HG02623 (cell line): ENCODE data around the gene CSTB.
"Not testable (repeated sequence)": the region's sequence is repeated elsewhere in the genome, so short reads cannot be mapped to it uniquely, and the experiment has no call there.

Experiments
- ATAC-seq: cut with Tn5 transposase; IDR thresholded peaks from one replicate; pipeline ENCODE4 v1.9.1; 2021; ENCODE audit warnings: moderate library complexity; ENCODE audit not compliant: unreplicated experiment

Gene CSTB

GRCh38 chr21:43775795-43776430, at the start of gene CSTB:
Gene CSTB (minus strand): TSS chr21:43776308. CDS start chr21:43776269, 39 bp downstream.
- ATAC-seq = peak; percentile 66

GRCh38 chr21:43825242-43825935, 49.3 kb upstream of the CSTB start:
- ATAC-seq = no peak

DNA sequence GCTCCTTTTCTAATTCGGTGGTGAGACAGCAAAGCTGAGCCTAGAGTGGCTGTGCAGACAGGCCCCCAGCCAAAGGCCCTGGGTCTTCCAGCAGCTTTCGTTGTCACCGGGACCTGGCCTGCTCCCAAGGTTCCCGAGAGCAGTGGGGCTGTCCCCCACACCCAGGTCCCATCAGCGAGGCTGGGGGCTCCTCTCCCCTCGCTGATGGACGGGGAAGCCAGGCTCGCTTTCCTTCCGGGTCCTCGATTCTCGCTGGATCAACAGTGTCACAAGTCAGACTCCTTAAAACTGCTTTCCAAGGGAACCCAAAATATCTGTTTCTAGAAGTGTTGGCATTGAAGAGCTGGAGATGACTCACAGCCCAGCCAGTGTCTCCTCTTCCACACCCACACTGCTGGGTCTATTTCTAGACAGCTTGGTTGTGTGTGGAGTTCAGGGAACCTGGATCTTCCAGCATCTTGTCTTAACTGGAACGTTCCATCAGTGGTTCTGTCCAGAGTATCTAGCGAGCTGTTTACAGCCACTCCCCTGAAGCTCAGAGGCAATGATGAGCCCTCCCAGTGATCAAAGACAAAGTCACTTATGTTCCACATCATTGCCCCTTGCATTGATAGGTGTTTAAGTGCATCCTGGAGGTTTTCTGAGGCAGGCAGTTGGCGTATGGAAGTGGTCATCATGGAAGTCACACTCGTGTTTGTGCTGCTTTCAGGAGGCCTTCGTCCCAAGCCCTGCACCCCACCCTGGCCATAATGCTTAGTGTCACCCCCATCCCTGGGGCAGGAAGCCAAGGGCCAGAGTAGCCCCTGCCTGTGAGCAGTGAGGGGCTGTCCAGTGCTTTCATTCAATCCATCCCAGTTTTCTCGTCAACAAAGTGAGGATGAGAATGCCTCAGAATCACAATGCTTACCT, 48.5 kb upstream of the CSTB start:
- no peak for ATAC-seq

- not testable (repeated sequence) for ATAC-seq
Measured at GRCh38 chr21:43822741-43823140, 46.6 kb upstream of the CSTB start.

GRCh38 chr21:43822166-43822565, 46.1 kb upstream of the CSTB start:
- ATAC-seq = not testable (repeated sequence)

DNA sequence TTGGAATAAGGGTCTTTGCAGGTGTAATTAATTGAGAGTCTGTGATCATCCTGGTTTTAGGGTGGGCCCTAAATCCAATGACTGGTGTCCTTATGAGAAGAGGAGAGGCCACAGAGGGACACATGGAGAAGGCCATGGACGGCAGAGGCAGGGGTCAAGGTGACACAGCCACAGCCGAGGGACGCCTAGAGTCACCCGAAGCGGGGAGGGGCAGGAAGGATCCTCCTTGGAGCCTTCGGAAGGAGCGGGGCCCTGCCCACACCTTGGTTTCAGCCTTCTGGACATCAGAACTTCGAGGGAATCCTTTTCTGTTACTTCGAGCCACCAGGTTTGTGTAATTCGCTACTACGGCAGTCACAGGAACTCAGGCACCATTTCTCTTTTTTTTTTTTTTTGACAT, 44.4 kb upstream of the CSTB start:
- no peak for ATAC-seq

DNA sequence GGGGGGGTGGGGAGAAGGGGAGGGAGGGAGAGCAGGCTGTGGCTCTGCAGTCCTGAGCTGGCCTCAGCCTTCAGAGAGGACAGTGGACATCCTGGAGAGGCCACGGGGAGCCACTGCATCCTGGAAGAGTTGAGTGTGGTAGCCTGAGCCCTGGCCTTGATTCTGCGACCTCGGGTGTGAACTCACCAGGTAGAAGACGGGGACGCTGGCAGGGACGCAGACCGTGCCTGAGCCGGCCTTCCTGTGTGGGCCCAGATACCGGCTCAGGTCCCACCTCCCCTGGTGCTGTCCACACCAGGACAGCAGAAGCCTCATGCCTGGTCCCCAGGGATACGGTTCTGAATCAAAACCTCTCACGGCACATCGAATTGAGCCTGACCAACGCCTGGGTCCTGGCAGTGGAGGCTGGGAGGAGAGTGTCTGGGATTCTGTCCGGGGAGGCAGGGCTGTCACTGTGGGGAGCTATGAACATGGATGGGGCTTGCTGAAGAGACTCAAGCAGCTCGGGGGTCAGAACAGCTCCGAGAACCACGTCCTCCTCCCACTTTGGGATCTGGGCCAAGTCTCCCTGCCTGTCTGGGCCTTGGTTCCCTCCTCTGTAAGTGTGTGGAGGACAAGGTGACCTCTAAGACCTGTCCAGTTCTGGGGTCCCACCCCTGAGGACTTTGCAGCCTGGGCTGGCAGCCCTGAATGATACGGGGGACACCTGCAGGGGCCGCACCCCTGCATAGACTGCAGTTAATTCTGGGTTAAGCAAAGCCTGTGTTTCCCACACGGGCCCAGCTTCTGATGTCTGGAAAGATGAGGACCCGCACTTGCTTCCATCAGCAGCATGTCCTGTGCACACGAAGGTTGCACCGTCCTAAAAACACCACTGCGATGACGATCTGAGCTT, 43.6 kb upstream of the CSTB start:
- ATAC-seq = no peak

- ATAC-seq = no peak
Measured at GRCh38 chr21:43818685-43819084, 42.6 kb upstream of the CSTB start.

DNA sequence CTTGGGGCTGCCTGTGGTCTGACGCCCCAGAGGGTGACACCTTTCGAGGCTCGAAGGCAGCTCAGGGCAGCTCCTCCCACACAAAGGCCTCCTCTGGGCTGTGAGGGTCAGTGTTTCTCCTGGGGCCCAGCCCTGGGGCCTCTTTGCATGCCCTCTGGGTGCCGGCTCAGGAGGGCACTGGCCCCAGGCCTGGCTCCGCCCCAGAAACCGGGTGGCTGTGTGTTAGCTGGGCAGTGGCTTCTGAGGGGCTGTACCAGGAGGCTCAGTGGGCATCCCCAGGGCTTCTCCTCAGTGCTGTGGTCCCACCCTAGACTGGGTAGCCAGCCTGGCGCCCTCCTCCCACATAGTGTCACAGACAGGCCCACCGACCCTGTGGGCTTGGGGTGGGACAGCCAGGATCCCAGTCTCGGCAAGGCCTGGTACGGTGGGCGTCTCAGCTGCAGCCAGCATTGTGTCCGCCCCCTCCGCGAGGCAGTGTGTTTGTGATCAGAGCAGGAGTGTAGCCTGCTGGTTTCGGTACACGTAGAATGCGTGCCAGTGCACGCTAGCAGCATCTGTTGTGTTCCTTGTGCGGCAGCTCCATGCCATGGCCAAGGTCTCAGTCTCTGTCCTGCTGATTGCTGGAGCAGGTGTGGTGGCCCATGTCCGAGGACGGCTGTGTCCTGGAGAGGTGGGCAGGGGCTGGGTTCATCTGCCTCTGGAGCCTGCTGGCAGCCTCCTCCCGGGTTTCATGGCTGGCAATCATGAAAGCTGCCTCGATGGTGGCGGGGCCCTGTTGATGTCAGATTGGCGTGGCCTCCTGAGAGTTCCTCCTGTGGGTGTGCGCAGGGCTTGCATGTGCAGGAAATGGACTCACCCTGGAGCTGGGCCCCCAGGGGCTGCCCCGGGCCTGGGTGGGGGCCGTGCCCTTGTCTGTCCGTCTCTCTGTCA, 41.3 kb upstream of the CSTB start:
- no peak for ATAC-seq

DNA sequence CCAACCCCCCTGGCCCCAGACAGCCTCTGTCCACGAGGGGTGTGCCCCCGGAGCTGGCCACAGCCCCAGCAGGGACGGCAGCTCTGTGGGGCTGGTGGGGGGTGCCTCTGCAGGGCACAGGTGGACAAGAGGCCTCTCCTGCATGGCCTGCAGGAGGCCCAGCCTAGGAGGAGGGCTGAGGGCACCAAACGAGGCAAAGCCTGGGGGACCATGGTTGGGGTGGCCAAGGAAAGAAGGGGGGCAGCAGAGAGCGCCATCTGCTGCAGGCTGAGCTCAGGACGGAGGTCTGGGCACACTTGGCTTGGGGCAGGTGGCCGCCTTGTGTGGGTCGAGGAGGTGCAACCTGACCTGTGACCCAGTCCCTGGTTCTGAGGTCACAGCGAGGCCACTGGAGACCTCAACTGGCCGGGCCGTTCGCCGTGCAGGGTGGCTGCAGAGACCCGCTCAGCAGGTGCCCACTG, 40.5 kb upstream of the CSTB start:
- ATAC-seq = no peak

GRCh38 chr21:43815991-43816390, 39.9 kb upstream of the CSTB start:
- no peak for ATAC-seq

- ATAC-seq = no peak
Measured at GRCh38 chr21:43815107-43815613, 39.1 kb upstream of the CSTB start.

- ATAC-seq = no peak
Measured at GRCh38 chr21:43814215-43815106, 38.4 kb upstream of the CSTB start.

DNA sequence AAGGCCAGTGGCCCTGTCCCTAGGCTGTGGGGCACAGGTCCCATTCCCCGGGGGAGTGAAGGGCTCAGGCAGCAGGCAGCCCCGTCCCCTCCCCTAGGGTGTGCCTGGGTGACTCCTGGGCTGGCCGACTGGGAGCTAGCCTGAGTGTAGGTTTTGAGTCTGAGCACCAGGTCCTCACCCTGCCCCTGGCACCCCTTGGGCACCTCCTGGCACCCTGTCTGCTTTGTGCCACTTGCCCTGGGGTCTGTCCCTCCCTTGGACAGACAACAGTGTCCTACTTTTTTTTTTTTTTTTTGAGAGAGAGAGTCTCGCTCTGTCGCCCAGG, 37.5 kb upstream of the CSTB start:
- ATAC-seq = no peak

DNA sequence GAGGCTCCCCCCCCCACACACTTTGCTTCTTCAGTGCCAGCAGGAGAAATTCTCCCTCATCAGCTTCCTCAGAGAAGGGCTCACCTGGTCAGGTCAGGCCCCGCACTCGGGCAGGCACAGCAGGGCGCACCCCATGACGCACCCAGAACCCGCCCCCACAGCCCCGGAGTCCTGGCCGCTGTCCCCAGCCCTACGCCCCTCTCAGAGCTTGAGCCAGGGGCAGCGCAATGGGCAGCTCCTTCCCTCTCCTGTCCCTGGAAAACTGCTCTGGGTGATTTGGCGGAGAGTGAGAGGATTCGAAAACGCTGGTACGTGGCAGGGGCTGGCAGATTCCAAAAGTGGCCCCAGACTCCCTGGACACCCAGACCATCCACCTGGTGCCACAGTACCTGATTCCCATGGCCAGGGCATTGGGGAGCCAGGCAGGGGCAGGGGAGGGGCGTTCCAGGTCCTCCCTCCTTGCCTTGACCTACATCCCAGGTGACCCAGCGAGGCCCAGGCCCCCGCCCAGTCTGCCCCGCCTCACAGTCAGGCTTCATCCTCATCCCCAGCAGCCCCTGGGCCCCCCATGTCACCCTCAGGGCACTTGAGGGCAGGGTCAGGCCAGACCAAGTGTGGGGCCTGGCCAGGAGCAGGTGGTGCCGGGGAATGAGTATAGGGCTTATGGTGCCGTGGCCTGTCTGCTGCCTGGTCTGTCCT, 37.0 kb upstream of the CSTB start:
- no peak for ATAC-seq

DNA sequence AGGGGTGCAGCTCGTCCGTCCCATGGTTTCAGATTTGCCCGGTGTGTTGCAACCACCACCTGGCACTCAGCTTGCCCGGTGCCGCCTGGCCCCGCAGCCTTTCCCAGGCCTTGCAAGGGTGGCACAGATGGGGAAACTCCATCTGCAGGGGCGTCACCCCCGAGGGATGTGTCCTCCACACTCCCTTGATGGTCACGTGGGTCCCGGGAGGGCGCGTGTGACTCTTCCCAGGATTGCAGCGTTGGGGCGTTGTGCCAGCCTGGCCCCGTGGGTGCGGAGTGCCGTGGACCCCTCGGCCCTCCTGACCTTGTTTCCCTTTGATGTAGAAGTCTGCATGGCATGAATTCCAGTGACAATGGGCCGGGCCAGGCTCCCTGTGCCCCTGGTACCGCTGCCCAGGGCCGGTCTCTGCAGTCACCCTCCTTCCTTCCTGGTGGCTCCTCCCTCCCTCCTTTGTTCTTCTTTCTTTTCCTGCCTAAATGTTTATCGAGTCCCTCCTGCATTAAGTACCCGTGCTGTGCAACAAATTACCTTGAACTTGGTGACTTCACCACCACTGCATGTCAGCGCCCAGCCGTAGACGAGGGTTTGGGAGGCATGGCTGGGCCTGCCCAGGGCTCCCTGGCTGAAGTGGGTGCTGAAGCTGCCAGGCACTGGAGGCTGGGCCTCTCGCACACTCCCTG, 36.2 kb upstream of the CSTB start:
- no peak for ATAC-seq
